ENCODE measurements around the gene CCDC12. TPM values are rescaled to one million over a fixed set of nuclear protein-coding genes. Genes with fewer than 3 reads are reported as not detected.

The CCDC12 gene
- total and polyA plus RNA-seq, 2 of the 13 experiments (the other 11 are each of a cell fraction or from before 2014, with no cell fraction given): 30.1 to 49.5 TPM

GRCh38 chr3:46976326-46977190 is at the start of gene CCDC12 (continued):
- TF ChIP-seq MXD1 (CRISPR knock-in tag; IDR thresholded peaks at IDR 0.05): peak; percentile 87
- TF ChIP-seq ZNF281 (CRISPR knock-in tag; IDR thresholded peaks at IDR 0.05; ENCODE audit: borderline replicate concordance): no peak
- no peak for TF ChIP-seq ZFYVE20 (CRISPR knock-in tag; IDR thresholded peaks at IDR 0.05; ENCODE audit: borderline replicate concordance, low read depth)
- peak; percentile 55; the same call in 1 of the 2 replicates for TF ChIP-seq ZNF446 (CRISPR knock-in tag; IDR thresholded peaks at IDR 0.05)
- no peak for TF ChIP-seq FOXJ3 (CRISPR knock-in tag; IDR thresholded peaks at IDR 0.05; ENCODE audit: borderline replicate concordance)
- no peak for TF ChIP-seq XRCC5 (optimal IDR thresholded peaks at IDR 0.05; ENCODE audit: low read length)
- peak; percentile 71; the same call in 1 of the 2 replicates for TF ChIP-seq HDAC1 (CRISPR knock-in tag; IDR thresholded peaks at IDR 0.05)
- peak; percentile 82 for TF ChIP-seq NFYC (CRISPR knock-in tag; IDR thresholded peaks at IDR 0.05)
- no peak for TF ChIP-seq ZNF142 (CRISPR knock-in tag; IDR thresholded peaks at IDR 0.05)
- no peak for TF ChIP-seq ZNF800 (CRISPR knock-in tag; IDR thresholded peaks at IDR 0.05)
- no peak for TF ChIP-seq ZNF33A (CRISPR knock-in tag; IDR thresholded peaks at IDR 0.05; ENCODE audit: borderline replicate concordance)
- TF ChIP-seq ZNF709 (CRISPR knock-in tag; IDR thresholded peaks at IDR 0.05): peak; percentile 18; the same call in 1 of the 2 replicates
- no peak for TF ChIP-seq ZBTB46 (CRISPR knock-in tag; IDR thresholded peaks at IDR 0.05; ENCODE audit: borderline replicate concordance)
- TF ChIP-seq SIN3A (IDR thresholded peaks at IDR 0.05; ENCODE audit: borderline replicate concordance, low read depth, low read length): 0 out of 2 replicates have a peak, but pooled peaks have one; percentile 37
